LNCaP clone FGC (cell line): Measurements from ENCODE around the gene HASPIN.
A peak's percentile ranks its signal among the peaks of the same experiment; 100 is the strongest.

Experiments used
- DNase-seq: peaks from one replicate; pipeline ENCODE4 v3.0.0-alpha.2; 2011; ENCODE audit warnings: low read depth
- H3K4me3 ChIP-seq: 2 replicates; pipeline ENCODE4 v1.5.1; 2011; ENCODE audit warnings: mild to moderate bottlenecking, low read depth, low read length, control low read depth
- TF ChIP-seq, protein P1 (sequence below): IDR thresholded peaks from 2 replicates; pipeline ENCODE4 v1.5.1; 2012; ENCODE audit warnings: mild to moderate bottlenecking; ENCODE audit not compliant: control insufficient read depth, insufficient read depth; ENCODE audit errors: extremely low read depth

Gene HASPIN

DNA sequence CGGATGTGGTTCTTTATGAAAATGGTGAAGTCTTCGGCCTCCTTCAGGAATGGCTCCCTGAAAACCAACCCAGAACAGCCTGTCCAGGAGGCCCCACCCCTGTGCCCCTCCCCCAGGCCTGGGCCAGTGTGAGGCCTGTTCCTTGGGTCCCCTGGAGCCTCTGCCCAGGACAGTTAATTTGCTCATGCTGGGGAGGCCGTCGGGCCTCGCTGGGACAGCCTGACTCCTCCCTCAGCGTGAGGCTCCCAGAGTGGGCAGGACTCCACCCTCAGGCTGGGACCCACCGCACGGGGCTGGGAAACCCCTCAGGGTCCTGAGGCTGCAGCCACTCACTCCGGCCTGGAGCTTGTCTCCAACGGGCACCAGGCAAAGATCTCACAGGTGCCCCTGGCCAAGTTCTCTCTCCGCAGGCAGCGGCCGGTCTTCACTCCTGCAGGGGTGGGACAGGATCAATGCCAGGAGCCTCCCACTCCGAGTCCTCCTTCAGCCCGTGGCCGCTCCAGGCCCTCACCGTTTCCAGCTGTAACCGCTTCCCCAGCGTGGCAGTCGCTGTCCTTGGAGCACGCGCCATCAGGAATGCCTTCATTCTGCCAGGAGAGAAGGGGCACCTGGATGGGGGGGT lies 33.5 kb upstream of the HASPIN start:
- H3K4me3 ChIP-seq, result no peak overlapping the region
- TF ChIP-seq, protein P1, sequence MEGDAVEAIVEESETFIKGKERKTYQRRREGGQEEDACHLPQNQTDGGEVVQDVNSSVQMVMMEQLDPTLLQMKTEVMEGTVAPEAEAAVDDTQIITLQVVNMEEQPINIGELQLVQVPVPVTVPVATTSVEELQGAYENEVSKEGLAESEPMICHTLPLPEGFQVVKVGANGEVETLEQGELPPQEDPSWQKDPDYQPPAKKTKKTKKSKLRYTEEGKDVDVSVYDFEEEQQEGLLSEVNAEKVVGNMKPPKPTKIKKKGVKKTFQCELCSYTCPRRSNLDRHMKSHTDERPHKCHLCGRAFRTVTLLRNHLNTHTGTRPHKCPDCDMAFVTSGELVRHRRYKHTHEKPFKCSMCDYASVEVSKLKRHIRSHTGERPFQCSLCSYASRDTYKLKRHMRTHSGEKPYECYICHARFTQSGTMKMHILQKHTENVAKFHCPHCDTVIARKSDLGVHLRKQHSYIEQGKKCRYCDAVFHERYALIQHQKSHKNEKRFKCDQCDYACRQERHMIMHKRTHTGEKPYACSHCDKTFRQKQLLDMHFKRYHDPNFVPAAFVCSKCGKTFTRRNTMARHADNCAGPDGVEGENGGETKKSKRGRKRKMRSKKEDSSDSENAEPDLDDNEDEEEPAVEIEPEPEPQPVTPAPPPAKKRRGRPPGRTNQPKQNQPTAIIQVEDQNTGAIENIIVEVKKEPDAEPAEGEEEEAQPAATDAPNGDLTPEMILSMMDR, result no peak
- DNase-seq, result no peak

DNA sequence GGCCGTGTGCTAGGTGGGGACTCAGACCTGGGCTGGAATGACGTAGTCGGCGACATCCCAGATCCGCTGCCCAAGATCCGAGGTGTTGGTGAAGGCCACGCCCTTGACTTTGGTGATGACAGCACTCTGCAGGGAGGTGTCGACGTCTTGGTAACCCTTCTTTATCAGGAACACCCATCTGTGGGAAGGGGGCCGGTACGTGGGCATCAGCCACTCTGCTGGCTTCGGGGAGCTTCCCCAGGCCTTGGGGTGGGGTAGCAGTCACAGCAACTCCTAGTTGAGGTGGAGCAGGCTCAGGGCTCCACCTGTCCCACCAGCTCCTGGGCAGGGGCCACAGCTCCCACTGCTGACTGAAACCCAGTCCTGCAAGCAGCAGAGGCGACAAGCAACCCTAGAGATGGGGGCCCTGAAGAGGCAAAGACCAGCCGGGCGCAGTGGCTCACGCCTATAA lies 32.1 kb upstream of the HASPIN start:
- TF ChIP-seq, protein P1, result no peak
- no peak for DNase-seq
- H3K4me3 ChIP-seq, result no peak overlapping the region

DNA sequence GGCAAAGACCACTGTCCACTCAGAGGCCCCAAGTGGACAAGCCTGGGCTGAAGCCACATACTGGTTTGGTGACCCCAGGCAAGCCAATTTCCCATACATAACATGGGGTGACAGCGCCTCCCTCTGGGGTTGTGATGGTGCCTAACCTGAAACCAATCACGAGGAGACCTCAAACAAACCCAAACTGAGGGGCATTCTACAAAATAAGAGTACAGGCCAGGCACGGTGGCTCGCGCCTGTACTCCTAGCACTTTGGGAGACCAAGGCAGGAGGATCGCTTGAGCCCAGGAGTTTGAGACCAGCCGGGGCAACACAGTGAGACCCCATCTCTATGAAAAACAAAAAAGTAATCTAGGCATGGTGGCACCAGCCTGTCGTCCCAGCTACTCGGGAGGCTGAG lies 31.4 kb upstream of the HASPIN start:
- DNase-seq, result no peak
- H3K4me3 ChIP-seq, result no peak overlapping the region
- TF ChIP-seq, protein P1, result no peak

DNA sequence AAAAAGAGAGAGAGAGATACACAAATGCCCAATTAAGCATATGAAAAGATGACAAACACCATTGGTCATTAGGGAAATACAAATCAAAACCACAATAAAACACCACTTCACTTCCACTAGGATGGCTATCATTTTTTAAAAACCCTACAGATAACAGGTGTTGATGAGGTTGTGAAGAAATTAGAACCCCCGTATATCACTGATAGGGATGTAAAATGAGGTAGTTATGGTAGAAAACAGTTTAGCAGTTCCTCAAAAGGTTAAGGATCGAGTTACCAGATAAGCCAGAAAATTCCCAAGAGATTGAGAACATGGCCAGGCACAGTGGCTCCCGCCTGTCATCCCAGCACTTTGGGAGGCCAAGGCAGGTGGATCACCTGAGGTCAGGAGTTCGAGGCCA lies 30.6 kb upstream of the HASPIN start:
- TF ChIP-seq, protein P1, result no peak
- no peak for DNase-seq
- H3K4me3 ChIP-seq, result no peak overlapping the region

DNA sequence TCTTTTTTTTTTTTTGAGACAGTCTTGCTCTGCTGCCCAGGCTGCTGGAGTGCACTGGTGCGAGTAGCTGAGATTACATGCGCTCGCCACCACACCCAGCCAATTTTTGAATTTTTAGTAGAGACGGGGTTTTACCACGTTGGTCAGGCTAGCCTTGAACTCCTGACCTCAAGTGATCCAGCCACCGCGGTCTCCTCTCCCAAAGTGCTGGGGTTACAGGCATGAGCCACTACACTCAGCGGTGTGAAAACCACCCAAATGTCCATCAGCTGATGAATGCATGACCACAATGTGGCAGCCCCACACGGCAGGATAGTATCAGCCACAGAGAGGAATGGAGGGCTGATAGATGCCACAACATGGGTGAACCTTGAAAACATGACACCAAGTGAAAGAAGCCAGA lies 29.9 kb upstream of the HASPIN start:
- TF ChIP-seq, protein P1, result no peak
- no peak overlapping the region for H3K4me3 ChIP-seq
- no peak for DNase-seq

DNA sequence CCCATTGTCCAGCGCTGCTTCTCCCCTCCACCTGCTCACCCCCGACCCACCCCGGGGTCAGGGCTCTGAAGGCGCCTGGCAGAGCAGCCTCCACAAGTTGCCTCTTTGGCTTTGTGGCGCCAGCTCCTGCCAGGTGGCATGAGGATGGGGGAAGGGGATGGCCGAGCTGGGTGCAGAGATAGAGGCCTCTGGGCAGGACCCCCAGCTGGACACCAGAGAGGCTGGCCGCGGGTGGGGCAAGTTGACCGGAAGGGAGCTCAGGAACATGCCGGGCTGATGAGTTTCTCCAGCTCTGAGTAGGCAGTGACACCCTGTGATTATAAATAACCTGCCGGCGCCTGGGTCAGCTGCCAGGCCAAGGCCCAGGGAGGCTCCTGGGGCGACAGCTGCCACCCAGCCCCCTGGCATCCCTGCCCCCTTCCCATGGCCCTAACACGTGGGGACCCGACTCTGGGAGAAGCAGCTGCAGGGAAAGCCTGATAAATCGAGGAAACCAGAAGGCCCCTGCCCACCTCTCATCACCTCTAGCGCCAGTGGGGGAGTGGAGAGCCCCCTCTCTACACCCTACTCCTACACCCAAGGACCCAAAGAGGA lies 28.5 kb upstream of the HASPIN start:
- TF ChIP-seq, protein P1, result no peak
- H3K4me3 ChIP-seq, result peak overlapping the region; percentile 50
- DNase-seq, result no peak

DNA sequence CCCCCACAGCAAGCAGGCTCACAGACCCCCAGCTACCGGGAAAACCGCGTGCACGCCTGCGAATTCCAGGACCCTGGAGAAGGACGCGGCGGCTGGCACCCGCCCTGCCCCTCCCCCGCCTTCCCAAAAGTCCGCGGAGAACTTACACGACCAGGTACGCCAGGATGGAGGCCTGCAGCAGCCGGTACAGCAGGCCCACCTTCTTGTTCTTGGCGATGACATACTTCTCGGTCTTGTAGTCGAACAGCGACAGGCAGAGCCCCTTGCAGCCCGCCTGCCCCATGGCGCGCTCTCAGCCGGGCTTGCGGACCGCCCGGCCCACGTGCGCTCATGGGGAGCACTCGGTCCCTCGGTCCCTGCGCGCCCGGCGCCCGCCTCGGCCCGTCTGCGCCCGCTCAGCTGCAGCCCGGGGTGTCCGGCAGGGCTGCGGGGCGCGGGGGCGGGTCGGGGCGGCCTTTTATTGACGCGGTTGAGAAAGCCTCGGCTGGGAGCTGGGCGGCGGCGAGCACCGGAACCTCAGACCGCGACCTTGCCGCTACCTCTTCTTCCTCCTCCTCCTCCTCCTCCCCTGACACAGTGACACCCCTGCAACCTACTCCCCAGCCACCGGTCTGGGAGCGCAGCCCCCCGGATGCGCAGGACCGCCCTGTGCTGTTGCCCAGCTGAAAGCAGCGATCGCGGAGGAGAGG lies 27.8 kb upstream of the HASPIN start, which contains the start of gene P2RX5:
Gene P2RX5, minus strand, starts transcription at position 433 of the 689 bp plus-strand sequence. Its CDS starts 150 bp downstream, at position 283.
- DNase-seq, result no peak
- TF ChIP-seq, protein P1, result no peak
- H3K4me3 ChIP-seq, result peak within 1 kb of the TSS; percentile 50
